GM19239 (cell line): ENCODE results near the gene TLCD1.

Source experiments
- DNase-seq: peaks from one replicate; pipeline ENCODE4 v3.0.0; 2011; ENCODE audit warnings: low spot score; ENCODE audit not compliant: insufficient read length
- FAIRE-seq: peaks from 2 replicates; lab custom pipeline; 2011; peaks lifted over from hg19 to GRCh38; lab: Jason Lieb, UNC

TLCD1 gene

DNA sequence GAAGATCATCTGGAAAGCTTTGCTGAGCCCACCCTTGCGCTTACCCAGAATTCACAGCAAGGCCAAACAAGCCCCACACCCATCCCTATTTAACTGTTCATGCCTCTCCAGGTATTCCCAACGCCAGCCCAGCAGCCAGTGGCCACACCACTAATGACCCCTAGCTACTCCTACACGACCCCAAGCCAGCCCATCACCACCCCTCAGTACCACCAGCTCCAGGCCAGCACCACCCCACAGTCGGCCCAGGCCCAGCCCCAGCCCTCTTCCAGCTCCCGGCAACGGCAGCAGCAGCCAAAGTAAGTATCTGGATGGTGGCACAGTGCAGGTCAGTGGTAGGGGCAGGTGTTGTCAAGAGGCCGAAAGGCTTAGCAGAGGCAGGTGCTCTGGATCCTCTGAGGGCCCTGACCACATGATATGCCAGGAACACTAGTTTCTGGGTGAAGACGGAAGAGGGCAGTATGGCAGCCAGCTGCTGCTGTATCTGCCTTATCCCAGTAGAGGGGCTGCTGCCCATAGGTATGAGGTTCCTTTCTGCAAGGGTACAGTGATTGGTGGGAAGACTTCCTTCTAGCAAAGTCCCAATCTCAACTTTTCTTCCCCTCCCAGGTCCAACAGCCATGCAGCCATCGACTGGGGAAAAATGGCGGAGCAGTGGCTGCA, 25.1 kb downstream of the TLCD1 start:
- no peak for FAIRE-seq
- no peak for DNase-seq

GRCh38 chr17:28700278-28700677, 25.8 kb downstream of the TLCD1 start:
- FAIRE-seq (no peak), DNase-seq (no peak)

DNA sequence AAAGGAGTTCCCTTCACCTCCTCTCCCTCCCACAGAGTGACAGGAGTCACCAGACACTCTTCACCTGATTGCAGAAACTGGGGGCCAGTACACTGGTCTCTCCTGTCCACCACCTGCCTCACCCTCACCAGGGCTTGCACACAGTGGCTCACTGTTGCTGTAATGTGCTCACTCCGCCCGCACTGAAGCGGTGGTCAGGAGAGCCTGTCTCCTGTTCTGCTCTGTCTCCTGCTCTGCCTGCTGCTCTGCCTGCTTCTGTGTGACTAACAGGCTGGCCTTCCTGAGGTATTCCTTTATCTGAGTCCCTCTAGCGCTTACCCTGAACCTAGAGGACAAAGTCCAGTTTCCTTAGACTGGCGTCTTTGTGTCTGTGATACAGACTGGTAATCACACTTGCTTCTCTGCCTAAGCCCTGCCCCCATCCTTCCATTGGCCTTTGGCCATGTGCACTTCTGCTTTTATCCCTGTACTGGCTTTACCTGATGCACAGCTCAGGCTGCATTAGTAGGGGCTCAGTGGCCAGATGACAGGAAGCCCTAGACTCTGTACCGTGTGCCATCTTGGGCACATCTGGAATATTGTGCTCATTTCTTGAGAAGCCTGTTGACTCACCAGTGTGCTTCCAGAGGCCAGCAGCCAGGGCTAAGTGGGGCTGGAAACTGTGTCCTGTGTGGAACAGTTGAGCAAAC, 27.6 kb downstream of the TLCD1 start:
- FAIRE-seq, result no peak
- DNase-seq, result no peak

- no peak for FAIRE-seq
- no peak for DNase-seq
Observed at GRCh38 chr17:28693869-28694268, 32.2 kb downstream of the TLCD1 start.

- DNase-seq, result no peak
- no peak for FAIRE-seq
Observed at GRCh38 chr17:28689011-28689410, 37.0 kb downstream of the TLCD1 start.

GRCh38 chr17:28688481-28688880, 37.6 kb downstream of the TLCD1 start:
- no peak for FAIRE-seq

DNA sequence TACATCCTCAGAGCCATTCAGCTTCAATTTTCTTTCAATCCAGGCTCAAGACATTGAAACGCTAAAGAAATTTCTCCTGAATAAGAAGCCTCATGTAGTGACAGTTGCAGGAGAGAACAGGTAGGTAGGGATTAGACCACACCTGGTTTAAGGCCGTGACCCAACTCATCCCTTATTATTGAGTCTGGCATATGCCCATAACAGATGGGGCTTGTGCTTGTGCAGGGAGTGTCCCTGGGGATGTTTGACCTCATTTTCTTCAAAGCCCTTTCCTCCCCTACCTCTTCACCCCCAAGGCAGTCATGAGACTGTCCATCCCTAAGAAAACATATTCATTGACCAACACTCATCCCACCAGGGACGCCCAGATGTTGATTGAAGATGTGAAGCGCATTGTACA, 39.7 kb downstream of the TLCD1 start:
- DNase-seq (no peak), FAIRE-seq (no peak)

More at GRCh38 chr17:28688481-28688880, 37.6 kb downstream of the TLCD1 start:
- DNase-seq, result no peak

DNA sequence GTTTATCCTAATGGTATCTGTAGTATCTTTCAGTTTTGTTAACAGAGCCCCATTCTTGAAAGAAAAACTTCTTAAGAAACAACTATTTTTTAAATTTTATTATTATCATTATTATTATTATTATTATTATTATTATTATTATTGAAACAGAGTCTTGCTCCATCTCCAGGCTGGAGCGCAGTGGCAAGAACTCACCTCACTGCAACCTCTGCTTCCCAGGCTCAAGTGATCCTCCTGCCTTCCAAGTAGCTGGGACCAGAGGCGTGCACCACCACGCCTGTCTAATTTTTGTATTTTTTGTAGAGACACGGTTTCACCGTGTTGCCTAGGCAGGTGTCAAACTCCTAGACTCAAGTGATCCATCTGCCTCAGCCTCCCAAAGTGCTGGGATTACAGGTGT, 40.7 kb downstream of the TLCD1 start:
- no peak for FAIRE-seq
- no peak for DNase-seq

- DNase-seq, result no peak
- no peak for FAIRE-seq
Observed at GRCh38 chr17:28684963-28685362, 41.1 kb downstream of the TLCD1 start.

GRCh38 chr17:28682655-28683054, 43.4 kb downstream of the TLCD1 start:
- DNase-seq (no peak), FAIRE-seq (no peak)

DNA sequence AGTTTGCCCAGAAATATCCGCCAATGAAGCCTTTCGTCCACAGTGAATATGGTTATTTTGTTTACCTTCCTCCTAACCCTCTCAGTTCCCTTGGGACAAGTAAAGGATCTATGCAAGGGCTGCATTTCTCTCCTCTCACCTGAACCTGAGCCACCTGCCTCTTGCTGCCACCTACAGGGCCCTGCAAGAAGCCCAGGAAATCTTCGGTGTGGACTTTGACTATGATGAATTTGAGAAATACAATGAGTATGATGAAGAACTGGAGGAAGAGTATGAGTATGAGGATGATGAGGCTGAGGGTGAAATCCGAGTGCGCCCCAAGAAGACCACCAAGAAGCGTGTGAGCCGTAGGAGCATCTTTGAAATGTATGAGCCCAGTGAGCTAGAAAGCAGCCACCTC, 50.1 kb downstream of the TLCD1 start:
- no peak for FAIRE-seq
- DNase-seq, result no peak

DNA sequence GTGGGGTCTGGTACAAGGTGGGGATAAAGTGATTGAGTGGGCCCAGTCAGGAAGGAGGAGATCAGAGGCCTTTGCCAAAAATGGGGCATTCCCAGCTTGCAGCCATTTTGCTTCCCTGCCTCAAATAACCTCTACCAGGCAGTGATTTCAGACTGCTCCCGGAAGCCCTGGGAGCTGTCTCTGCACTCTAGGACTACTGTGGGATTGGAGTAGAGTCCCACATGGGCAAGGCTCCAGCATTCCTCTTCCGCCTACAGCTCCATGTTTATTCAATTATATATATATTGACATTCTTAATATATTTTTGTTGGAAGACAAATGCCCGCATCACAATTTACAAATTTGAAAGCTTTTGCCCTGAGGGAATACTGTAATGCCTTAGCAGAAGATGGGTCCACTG, 50.5 kb downstream of the TLCD1 start:
- no peak for FAIRE-seq
- DNase-seq, result no peak
